Adrenal gland (tissue), 5 donors: ENCODE data around the gene PPP2R3B.

ENCODE experiments used
- CTCF ChIP-seq, 6 experiments: fragments of 450-650 bp in 4 of 6; fragments of 200-600 bp in 2 of 6; sonication (generic) in 1 of 6; IDR thresholded peaks; 1 replicate in 5 of 6; 2 replicates in 1 of 6; pipeline versions ENCODE4 v1.5.1 to v1.8.0; 2016 to 2021; ENCODE audit warnings: antibody characterized with exemption in 6 of 6, mild to moderate bottlenecking in 2 of 6, moderate library complexity in 1 of 6
- POLR2A ChIP-seq, 2 donors: fragments of 450-650 bp; IDR thresholded peaks; one replicate each; pipeline ENCODE4 v1.6.1; 2017; ENCODE audit warnings: antibody characterized with exemption in 2 of 2, mild to moderate bottlenecking in 2 of 2, moderate library complexity in 1 of 2
- donor health status: DM: no; HTN: no; CAD: no.

- TF ChIP-seq CTCF (IDR thresholded peaks at IDR 0.05), result no peak
- no peak for TF ChIP-seq POLR2A (IDR thresholded peaks at IDR 0.05)
Measured at GRCh38 chrX:338836-339400, 47.8 kb downstream of the PPP2R3B start.
